Right forelimb (tissue), 1 donor: ENCODE results near the gene SUN1.

Experiments used
- DNase-seq: peaks from one replicate; pipeline ENCODE4 v3.0.0-alpha.2; 2018

SUN1 gene

DNA sequence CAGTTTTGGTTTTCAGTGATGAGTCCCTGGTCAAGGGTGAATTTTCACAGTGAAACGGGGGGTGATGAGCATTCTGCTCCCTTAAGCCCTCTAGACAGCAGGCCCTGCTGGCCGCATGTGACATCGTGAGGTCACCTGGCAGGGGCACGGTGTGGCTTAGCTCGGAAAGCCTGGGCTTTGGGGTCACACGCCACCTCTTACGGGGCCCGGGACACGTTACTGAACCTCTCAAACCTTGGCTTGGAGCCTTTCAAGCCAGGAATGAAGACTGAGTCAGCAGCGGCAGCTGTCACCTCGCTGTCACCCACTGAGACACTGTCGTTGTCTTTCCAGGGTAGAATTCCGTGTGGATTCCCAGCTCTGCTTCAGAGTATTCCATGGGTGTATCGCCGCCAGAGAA is 48.2 kb downstream of the SUN1 start:
- no peak for DNase-seq

DNA sequence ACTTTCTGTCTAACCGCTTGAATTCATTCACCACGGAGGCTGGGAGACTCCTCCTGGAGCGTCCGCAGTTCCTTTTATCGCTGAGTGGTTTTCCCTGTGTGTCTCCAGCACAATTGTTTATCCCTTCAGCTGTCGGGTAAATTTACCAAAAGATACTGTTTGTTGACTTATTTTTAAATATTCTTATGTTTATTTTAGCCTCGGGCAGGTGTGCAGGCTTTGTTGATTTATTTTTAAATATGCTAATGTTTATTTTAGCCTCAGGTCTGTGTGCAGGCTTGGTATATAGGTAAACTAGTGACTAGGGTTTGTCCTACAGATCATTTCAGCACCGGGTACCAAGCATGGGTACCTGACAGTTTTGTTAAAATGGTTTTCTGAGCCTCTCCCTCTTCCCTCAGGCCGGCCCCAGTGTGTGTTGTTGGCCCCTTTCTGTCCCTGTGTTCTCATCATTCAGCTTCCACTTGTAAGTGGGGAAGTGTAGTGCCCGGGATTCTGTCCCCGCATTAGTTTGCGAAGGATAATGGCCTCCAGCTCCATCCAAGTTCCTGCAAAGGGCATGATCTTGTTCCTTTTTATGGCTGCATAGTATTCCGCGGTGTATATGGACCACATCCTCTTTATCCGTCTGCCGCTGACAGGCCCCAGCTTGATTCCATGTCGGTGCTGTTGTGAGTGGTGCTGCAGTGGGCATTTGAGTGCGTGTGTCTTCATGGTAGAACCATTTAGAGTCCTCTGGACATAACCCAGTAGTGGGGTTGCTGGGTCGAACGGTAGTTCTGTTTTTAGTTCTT is 49.4 kb downstream of the SUN1 start:
- DNase-seq = no peak

DNA sequence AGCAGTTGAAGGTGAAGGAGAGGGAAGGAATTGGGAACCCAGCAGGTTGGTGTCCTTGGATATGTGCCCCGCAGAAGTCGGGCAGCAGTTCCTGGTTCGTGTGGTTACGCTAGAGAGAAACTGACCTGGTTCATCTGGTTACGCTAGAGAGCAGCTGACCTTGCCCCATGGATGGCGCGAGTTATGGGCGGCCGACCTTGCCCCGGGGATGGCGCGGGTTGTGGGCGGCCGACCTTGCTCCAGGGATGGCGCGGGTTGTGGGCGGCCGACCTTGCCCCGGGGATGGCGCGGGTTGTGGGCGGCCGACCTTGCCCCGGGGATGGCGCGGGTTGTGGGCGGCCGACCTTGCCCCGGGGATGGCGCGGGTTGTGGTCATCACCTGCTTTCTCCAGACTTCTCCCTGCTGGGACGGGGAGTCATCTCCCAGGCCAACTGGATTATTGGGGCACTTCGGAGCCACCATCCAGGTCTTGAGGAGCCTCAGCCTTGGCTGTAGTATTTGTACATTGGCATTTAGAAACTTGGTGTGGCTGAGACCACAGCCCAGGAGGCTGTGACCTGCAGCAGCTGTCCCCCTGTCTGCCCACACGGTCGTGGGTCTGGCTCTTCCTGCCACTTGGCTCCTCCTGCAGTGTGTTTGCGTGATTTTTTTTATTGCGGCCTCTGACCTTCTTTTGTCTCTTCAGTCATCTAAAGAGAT is 50.2 kb downstream of the SUN1 start:
- no peak for DNase-seq

DNA sequence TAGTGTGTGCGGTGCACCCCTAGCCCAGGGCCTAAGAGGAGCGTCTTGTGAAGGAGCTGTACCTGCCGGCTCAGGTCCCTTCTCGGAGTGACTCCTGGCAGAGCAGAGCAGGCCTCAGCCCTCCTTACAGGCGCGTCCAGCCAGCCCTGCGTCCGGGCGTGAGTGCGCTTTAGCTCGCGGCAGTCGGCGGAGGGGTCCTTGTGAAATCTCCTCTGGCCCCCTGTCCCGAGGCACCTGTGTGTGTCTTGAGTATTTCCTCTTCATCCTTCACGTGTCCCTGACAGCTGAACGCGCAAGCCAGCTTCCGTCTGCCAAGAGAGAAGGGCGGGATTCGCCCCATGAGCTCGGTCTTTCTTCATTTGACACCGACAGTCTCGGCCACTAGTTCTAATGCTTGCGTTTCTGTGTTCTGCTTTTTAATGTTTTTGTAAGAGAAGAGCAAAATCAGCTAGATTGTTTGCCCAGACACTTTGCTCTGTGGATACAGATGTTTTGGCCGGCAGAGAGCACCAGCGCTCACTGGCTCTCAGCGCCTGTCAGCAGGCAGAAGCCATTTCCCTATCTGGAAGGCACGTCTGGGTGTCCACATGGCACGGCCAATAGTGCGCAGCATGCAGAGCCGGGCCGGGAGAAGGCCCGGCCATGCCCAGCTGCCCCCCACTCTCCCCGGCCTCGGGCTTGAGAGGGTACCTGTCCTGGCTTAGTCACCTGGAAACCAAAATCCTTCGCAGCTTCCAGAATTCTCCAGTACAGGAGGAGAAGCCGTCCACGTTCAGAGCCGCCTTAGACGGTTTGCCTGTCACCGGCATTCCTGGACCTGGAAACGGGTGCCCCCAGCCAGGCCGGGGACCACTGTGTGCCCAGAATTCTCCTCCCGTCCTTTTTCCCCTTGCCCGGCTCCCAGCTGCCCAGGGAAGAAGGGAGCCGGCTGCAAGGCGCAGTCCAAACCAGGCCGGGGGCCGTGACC is 51.1 kb downstream of the SUN1 start:
- DNase-seq = no peak

DNA sequence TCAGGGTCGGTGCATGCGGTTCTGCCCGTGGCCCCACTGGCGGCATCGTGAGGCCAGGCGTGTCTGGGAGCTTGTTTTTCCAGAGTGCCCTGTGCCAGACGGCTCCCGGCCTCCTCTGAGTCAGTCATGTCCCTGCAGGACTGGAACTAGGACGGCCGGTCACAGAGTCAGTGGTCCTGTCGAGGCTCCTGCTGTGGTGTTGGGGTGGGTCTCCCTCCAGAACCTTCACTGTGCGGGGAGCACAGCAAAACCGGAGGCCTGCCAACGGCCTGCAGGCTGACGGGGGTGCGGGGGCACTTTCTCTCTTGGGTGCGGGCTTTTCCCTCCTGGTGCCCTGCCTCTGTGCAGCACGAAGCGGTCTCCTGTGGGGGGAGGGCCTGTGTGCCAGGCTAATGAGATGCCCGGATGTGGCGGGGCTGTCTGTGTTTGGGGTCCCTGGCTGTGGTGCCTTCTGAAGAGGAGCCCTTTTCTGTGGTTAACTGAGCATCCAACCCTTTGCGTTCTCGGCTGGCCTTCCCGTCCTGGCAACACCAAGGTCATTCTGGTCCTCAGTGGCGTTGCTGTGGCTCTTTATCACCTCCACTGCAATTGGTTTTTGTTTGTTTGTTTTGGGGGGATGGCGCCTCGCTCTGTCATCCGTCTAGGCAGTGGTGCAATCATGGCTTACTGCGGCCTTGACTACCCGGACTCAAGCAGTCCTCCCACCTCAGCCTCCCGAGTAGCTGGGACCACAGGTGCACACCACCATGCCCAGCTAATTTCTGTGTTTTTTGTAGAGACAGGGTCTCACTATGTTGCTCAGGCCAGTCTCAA is 52.1 kb downstream of the SUN1 start:
- no peak for DNase-seq

DNA sequence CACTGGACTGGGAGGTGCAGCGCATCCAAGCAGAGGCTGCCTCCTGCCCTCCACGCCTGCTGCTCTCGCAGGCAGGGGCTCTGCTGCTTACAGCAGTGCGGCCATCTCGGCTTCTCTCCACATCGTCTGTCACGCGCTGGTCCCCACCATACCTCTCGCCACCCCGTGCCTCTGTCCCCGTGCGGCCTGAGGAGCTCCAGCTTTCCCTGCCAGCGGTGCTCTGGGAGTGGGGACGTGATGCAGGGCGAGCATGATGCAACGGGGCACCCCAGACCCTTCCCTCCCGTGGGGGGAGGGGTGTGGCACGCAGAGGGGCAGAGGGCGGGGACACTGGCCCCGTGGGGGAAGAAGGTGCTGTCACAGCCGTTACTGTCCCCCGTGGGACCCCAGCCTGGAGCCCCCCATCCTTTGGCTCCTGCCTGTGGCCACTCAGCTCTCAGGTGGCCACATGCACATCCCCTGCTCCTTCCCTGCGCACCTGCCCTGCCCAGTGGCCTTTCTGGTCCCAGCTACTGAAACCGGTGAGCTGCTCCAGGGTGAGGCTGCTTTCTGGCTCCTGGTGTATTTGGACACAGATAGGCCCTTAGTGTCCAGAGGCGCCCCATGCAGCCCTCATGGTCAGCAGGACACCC is 53.1 kb downstream of the SUN1 start:
- no peak for DNase-seq

DNA sequence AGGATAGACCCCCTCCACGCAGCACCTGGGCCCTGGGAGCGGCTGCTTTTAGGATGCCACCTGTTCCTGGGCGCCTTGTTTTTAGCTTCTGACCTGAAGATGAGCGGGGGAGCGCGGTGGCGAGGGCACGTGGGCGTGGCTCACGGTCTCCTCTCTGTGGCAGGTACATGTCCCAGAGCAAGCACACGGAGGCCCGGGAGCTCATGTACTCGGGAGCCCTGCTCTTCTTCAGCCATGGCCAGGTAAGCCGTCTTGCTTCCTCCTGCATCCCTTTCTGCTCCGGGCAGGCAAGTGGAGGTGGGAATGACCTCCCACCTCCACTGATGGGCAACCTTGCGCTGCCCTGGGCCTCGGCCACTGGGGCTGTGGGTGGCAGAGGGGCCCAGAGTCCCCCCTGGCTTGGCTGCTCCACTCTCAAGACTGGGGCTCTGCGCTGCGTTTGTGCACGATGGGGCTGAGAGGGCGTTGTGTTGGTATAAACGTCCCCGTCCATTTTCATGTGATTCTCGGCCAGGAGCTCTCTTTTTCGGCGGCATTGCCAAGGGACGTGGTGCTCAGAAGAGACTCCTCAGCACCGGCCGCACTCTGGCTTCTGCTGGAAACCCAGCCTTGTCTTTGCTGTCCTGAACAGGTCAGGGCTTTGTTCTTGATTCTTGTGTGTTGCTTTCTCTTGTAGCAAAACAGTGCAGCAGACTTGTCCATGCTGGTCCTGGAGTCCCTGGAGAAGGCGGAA is 53.8 kb downstream of the SUN1 start:
- DNase-seq = no peak

DNA sequence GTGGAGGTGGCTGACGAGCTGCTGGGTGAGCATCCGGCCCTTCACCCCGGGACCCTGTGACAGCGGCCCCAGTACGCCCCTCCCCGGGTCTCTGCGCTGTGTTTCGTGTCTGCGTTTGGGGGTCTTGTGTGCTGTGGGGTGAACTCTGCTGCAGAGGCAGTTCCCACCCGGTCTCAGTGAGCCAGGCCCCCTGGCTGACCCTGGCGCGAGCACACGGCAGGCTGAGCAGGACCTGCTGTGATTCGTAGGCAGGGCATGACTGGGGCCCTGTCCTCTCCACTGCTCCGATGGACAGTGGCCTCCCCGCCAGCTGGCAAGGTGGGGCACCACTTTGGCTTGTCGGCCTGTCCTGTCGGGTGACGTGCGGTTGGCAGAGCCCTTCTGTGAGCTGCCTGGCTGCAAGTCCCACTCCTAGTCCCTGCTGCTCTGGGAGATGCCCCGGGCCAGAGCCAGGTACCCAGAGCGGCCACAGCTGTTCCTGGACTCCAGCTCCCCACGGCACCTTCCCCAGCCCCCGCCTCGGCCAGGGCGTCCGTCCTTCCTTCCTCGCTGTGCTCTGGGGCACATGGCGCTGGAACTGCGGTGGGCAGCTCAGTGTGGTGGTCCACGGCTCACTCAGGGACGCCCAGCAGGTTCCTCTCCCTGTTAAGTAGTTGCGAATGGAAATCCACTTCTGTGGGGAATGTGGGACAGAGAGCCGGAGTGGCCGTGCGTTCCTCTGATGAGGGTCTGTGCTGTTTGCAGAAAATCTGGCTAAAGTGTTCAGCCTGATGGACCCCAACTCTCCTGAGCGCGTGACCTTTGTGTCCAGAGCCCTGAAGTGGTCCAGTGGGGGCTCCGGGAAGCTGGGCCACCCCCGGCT is 54.6 kb downstream of the SUN1 start:
- no peak for DNase-seq

DNA sequence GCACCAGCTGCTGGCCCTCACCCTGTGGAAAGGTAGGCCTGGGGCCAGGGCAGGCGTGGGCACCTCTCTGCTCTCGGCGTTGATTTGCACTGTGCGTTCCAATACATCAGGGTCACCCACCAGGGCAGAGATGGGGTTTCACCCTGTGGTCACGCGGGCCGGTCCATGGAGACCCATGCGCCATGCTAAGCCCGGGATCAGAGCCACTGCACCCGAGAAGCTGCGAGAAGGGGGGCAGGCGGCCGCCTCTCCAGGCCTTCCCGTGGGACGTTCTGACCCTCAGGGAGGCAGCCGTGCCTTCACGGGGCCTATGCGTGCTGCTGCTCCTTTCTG is 55.2 kb downstream of the SUN1 start:
- DNase-seq = no peak

DNA sequence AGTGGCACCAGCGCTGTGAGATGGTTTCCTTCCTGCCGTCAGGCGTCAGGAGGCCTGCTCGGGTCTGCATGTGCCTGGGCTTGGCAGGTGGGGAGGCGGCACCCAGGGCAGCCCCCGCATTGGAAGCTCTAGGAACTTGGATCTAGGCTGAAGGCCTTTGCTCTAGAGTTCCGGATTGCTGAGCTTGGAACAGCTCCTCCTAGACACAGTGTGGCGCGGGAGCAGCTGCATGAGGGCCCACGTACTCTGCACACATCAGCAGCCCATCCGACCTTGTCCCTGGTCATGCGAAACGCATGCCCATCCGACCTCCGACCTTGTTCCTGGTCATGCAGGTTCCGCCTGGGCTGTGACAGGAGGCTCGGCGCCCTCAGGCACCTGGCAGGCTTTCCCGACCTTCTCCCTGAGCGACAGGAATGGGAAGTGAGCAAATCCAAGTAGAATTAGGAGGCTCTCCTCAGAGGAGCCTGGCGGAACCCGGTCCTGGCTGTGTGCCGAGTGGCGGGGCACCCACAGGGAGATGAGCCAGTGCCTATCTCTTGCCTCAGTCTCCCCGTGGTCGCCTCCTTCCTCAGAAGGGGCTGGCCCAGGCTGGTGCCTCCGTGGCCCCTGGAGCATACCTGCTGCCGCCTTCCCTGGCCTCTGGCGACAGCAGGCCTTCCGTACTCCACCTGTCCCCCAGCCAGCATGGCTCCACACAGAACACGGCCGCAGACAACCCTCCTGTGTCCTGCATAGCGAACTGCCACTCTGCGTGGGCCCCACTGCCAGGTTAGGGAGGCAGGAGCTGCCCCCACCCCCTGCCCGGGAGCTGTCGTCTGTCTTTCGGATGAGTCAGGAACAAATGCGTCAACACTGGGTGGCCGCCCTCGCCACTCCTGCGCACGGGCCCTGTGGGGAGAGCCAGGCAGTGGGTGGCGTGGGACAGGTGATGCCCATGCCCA is 56.1 kb downstream of the SUN1 start:
- DNase-seq = no peak

DNA sequence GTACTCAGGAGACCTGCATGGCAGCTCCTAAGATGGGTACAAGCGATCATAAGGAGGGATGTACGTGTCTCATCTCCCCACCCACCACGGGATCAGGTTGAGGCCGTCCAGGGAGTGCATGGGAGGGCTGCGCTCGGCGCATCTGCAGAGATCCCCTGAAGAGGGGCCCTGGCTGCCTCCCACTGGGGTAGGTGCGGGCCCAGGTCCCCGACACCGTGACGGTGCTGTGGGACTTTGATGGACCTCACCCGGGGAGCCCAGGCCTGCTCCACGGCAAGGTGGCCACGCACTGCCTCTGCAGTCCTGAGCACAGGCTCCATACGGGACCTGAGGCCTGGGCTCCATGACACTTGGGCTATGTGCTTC is 56.7 kb downstream of the SUN1 start:
- DNase-seq = no peak

DNA sequence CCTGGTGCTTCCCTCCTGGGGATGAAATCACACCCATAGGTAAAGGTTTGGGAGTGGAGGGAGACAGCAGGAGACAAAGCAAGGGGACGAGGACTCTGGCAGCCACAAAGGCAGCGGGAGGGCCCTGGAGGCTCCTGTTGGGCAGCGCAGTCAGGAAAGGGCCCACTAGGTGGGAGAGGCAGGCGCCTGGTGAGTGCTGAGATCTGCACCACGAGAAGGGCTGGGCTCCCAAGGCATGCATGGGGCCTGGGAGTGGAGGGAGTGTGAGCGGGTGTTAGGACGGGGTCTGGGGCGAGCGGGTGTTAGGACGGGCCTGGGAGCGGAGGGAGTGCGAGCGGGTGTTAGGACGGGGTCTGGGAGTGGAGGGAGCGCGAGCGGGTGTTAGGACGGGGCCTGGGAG is 57.1 kb downstream of the SUN1 start:
- DNase-seq = no peak

DNA sequence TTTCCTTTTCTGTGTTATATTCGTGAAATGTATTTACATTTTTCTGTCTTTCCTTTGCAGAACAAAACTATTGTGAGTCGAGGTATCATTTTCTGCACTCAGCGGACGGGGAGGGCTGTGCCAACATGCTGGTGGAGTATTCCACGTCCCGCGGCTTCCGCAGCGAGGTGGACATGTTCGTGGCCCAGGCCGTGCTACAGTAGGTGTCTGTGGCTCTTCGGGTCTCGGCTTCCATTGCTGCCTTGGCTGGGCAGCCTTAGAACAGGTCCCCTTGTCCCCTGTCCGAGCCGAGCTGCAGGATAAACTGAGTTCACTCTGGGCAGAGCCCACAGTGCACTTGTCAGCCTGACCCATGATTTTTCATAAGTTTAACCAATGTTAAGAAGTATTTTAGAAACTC is 58.6 kb downstream of the SUN1 start:
- no peak for DNase-seq

DNA sequence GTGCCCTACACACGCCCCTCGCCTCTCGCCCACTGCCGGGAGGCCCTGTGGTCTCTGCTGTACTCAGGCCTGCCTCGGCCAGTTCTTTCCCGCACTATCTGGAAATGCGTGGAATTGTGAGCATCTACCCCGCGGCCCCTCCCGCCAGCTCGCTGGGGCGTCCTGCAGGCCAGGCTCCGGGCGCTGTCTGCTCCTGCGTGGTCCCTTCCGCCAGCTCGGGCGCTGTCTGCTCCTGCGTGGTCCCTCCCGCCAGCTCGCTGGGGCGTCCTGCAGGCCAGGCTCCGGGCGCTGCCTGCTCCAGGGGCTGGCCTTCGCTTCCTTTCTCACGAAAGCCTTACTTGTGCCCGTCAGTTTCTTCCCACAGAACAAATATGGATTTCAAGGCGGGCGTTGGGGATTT is 59.0 kb downstream of the SUN1 start:
- no peak for DNase-seq

DNA sequence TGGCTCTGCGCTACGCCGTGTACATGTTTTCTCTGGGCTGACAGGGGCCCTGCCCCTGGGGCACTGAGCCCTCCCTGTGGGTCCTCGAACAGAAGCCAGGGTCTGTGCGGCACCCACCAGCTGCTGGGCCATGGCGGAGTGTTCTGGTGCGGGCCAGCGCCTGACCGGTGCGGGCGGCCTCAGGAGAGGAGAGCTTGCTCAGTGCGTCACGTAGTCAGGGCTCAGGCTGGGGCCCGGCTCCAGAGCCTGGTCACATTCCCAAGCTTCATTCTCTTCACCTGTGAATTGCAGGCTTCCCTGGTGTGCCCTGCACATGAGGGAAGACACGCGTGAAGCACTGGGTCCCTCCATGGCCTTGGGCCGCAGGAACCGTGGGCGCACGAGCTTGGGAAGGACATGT is 59.5 kb downstream of the SUN1 start:
- no peak for DNase-seq

DNA sequence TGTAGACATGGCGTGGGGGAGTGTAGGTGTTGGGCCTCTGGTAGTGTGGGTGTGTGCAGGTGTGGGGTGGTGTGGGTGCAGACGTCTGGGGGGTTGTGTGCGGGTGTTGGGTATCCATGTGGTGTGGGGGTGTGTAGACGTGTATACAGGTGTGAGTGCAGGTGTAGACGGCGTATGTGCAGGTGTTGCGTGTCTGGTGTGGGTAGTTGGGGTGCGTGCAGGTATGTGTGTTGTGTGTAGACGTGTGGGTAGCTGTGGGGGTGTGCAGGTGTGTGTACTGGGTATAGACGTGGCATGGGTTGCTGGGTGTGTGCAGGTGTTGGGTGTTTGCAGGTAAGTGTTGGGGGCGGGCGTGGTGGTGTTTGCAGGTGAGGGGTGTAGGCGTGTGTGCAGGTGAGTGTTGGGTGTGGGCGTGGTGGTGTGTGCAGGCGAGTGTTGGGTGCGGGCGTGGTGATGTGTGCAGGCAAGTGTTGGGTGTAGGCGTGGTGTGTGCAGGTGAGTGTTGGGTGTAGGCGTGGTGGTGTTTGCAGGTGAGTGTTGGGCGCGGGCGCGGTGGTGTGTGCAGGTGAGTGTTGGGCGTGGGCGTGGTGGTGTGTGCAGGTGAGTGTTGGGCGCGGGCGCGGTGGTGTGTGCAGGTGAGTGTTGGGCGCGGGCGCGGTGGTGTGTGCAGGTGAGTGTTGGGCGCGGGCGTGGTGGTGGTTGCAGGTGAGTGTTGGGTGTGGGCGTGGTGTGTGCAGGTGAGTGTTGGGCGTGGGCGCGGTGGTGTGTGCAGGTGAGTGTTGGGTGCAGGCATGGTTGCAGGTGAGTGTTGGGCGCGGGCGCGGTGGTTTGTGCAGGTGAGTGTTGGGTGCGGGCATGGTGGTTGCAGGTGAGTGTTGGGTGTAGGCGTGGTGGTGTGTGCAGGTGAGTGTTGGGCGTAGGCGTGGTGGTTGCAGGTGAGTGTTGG is 60.6 kb downstream of the SUN1 start:
- DNase-seq = no peak

DNA sequence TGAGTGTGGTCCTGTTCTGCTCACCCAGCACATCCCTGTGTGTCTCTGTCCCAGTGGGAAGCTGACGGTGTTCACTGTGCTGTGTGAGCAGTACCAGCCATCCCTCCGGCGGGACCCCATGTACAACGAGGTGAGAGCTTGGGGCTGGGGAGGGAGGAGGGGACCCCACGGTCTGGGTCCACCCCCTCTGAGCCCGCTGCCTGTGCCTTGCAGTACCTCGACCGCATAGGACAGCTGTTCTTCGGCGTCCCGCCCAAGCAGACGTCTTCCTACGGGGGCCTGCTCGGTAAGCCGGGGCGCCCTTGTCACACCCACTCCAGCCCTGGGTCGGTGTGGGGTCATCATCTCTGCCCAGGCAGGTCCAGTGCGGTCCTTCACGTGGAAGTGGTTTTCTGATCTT is 61.4 kb downstream of the SUN1 start:
- no peak for DNase-seq
